Fibroblast of lung (primary cell): Measurements from ENCODE around the gene RFX1.

Experiments
- CTCF ChIP-seq, 2 donors: IDR thresholded peaks in 1 of 2; conservative IDR thresholded peaks in 1 of 2; 1 replicate in 1 of 2; 2 replicates in 1 of 2; pipeline ENCODE4 v1.5.1; 2011 to 2012; ENCODE audit warnings: low read length in 2 of 2, control low read depth in 1 of 2, inconsistent platforms in 1 of 2, low read depth in 1 of 2, mild to moderate bottlenecking in 1 of 2
- EZH2 ChIP-seq: IDR thresholded peaks from 2 replicates; pipeline ENCODE4 v1.5.1; 2012; ENCODE audit warnings: low read length, control low read depth, mild to moderate bottlenecking; ENCODE audit errors: missing control alignments

- TF ChIP-seq EZH2: no peak
- no peak for TF ChIP-seq CTCF (conservative IDR thresholded peaks at IDR 0.05 in 1 of 2, IDR thresholded peaks at IDR 0.05 in 1 of 2; ENCODE audit: low read depth in 1 of 2, low read length in 2 of 2)
Observed at GRCh38 chr19:13978351-13979243, 27.5 kb downstream of the RFX1 start.
